ENCODE results near the gene TTC23.
"Not testable (repeated sequence)": the region's sequence is repeated elsewhere in the genome, so short reads cannot be mapped to it uniquely, and the experiment has no call there.

The TTC23 gene

GRCh38 chr15:99117111-99117510, 132.3 kb downstream of the TTC23 start:
- peaks cover 3 to 8% of the 10 kb centered on the region in 2 donors for H3K36me3 ChIP-seq (ENCODE audit: control insufficient read depth in 1 of 2, insufficient read depth in 2 of 2, low read length in 2 of 2)
- no peak overlapping the region for H3K4me3 ChIP-seq (ENCODE audit: low read depth in 1 of 2, low read length in 2 of 2)
- H3K4me1 ChIP-seq (ENCODE audit: control insufficient read depth in 1 of 2, insufficient read depth in 2 of 2, low read length in 2 of 2) = peaks cover 0 to 74% of the 10 kb centered on the region in 2 donors
- peak overlapping the region; percentile 36 for H3K27ac ChIP-seq (ENCODE audit: low read length)
- H3K9me3 ChIP-seq (ENCODE audit: control insufficient read depth in 1 of 2, low read length in 2 of 2) = no peaks in the 10 kb centered on the region
- H3K27me3 ChIP-seq (ENCODE audit: low read depth, low read length) = no peaks in the 10 kb centered on the region

DNA sequence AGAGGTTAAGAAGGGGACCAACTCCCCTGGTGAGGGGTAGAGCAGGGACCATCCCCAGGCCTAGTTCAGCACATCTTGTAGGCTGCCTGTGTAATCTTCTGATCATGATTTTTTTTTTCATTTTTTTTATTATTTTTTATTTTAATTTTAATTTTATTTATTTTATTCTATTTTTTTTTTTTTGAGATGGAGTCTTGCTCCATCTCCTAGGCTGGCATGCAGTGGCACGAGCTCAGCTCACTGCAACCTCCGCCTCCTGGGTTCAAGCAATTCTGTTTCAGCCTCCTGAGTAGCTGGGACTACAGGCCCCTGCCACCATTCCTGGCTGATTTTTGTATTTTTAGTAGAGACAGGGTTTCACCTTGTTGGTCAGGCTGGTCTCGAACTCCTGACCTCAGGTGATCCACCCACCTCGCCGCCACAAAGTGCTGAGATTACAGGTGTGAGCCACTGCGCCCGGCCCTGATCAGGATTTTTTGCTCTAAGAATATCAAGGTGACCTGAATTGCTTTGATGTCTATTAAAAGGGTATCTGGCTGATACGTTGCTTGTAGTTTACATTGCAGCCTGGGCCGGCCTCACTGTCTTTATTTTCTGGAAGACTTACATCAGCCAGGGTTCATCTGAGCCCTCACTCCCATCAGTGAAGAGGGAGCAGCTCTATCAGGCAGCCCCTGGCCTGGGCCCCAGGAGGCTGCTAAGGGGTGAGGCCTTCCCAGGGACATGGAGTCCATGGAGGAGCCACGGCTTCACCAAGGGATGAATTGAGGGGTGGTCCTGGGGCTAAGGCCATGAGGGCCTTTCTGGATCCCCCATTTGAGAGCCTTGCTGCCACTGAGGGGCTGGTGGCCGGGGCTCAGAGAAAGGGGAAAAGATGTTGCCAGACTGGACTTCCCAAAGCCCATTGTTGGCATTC, 133.8 kb downstream of the TTC23 start:
- Histone ChIP-seq H3K4me1 (ENCODE audit: control insufficient read depth in 1 of 2, insufficient read depth in 2 of 2, low read length in 2 of 2) (peaks cover 0 to 72% of the 10 kb centered on the region in 2 donors), H3K9me3 (ENCODE audit: control insufficient read depth in 1 of 2, low read length in 2 of 2) (no peaks in the 10 kb centered on the region), H3K36me3 (ENCODE audit: control insufficient read depth in 1 of 2, insufficient read depth in 2 of 2, low read length in 2 of 2) (peaks cover 3 to 8% of the 10 kb centered on the region in 2 donors), H3K27me3 (ENCODE audit: low read depth, low read length) (no peaks in the 10 kb centered on the region), H3K4me3 (ENCODE audit: low read depth in 1 of 2, low read length in 2 of 2) (peak overlapping the region in 1 of 2 donors; percentile 0), H3K27ac (ENCODE audit: low read length) (peak overlapping the region; percentile 43)

DNA sequence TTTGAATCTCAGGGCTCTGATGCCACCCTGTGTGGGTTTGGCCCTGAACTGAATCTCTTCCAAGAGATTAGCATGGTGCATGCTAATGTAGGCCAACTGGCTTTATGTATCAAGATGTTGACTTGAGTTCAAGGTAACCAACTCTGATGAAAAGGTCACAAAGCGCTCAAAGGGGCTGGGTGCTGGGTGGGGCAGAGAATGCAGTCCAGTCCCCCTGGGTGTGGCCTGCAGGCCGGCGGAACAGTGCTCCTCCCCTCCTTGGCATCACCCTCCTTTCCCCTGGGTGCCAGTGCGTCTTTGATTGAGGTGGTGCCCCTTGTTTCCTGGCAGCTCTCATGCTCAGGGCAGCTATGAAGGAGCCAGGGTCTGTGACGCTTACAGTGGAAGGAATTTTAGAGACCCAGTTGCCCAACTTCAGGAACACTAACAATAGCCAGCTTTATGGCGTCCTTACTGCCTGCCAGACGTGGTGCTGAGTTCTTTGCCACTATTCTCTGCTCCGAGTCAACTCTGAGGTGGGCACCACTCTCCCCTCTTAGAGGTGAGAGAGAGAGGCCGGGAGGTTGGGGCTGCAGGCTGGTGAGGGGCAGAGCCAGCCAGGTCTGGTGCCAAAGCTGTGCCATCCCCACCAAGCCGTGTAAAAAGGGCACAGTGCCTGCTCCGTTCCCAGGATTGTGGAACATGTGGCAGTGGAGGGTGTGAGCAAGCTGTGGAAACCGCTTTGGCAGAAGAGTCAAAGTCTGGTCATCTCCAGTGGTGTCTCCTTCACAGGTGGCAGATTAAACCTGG, 134.7 kb downstream of the TTC23 start:
- Histone ChIP-seq H3K4me3 (ENCODE audit: low read depth in 1 of 2, low read length in 2 of 2) (no peak overlapping the region), H3K27ac (ENCODE audit: low read length) (peak overlapping the region; percentile 40), H3K36me3 (ENCODE audit: control insufficient read depth in 1 of 2, insufficient read depth in 2 of 2, low read length in 2 of 2) (peaks cover 3 to 8% of the 10 kb centered on the region in 2 donors), H3K27me3 (ENCODE audit: low read depth, low read length) (no peaks in the 10 kb centered on the region), H3K9me3 (ENCODE audit: control insufficient read depth in 1 of 2, low read length in 2 of 2) (no peaks in the 10 kb centered on the region), H3K4me1 (ENCODE audit: control insufficient read depth in 1 of 2, insufficient read depth in 2 of 2, low read length in 2 of 2) (peaks cover 0 to 70% of the 10 kb centered on the region in 2 donors)

- Histone ChIP-seq H3K9me3 (ENCODE audit: control insufficient read depth in 1 of 2, low read length in 2 of 2) (no peaks in the 10 kb centered on the region), H3K4me1 (ENCODE audit: control insufficient read depth in 1 of 2, insufficient read depth in 2 of 2, low read length in 2 of 2) (peaks cover 0 to 60% of the 10 kb centered on the region in 2 donors), H3K27ac (ENCODE audit: low read length) (peak overlapping the region; percentile 43), H3K4me3 (ENCODE audit: low read depth in 1 of 2, low read length in 2 of 2) (peak overlapping the region in 1 of 2 donors; percentile 12), H3K27me3 (ENCODE audit: low read depth, low read length) (no peaks in the 10 kb centered on the region), H3K36me3 (ENCODE audit: control insufficient read depth in 1 of 2, insufficient read depth in 2 of 2, low read length in 2 of 2) (peaks cover 1 to 3% of the 10 kb centered on the region in 2 donors)
Observed at GRCh38 chr15:99113547-99114271, 135.7 kb downstream of the TTC23 start.

- Histone ChIP-seq H3K4me3 (ENCODE audit: low read depth in 1 of 2, low read length in 2 of 2) (peak overlapping the region in 1 of 2 donors; percentile 88), H3K4me1 (ENCODE audit: control insufficient read depth in 1 of 2, insufficient read depth in 2 of 2, low read length in 2 of 2) (peaks cover 1 to 48% of the 10 kb centered on the region in 2 donors), H3K27ac (ENCODE audit: low read length) (peak overlapping the region; percentile 39)
- H3K36me3 ChIP-seq (ENCODE audit: control insufficient read depth in 1 of 2, insufficient read depth in 2 of 2, low read length in 2 of 2); H3K27me3 ChIP-seq (ENCODE audit: low read depth, low read length); H3K9me3 ChIP-seq (ENCODE audit: control insufficient read depth in 1 of 2, low read length in 2 of 2): not testable (repeated sequence)
Observed at GRCh38 chr15:99111641-99112040, 137.7 kb downstream of the TTC23 start.

DNA sequence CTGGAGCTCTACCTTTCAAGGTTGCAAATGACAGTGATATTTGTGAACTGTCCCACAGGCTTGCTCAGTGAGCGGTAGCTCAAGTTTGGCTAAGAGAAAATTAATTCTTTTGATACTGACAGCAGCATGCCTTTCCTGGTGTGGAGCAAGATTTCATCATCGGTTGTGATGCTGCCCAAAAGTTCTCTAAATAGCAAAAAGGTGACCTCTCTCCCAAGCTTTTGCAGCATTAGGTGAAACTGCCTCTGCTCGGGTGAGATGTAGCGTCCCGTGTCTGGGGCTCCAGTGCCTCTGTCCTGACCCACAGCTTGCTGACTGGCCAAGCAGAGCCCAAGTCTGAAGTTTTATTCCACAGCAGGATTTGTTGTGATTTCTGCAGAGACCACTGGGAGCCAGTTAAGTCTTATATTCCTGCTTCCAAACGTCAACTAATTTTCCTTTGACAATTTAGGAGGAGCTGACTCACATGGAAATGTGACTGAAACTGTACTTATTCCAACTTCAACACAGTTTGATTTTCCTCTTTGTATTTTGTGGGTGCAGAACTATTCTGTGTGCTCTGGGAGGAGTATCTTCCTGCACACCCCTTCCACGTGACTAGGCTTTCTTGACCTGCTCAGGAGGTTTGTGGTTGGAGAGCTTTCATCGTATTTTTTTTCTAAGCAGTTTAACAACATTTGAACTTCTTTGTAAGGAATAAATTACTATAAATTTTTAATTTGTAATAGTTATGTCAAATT, 138.6 kb downstream of the TTC23 start:
- H3K4me3 ChIP-seq (ENCODE audit: low read depth in 1 of 2, low read length in 2 of 2) = peak overlapping the region; percentile 64 to 88
- peaks cover 0 to 10% of the 10 kb centered on the region in 2 donors for H3K36me3 ChIP-seq (ENCODE audit: control insufficient read depth in 1 of 2, insufficient read depth in 2 of 2, low read length in 2 of 2)
- peaks cover 12% of the 10 kb centered on the region for H3K27me3 ChIP-seq (ENCODE audit: low read depth, low read length)
- no peaks in the 10 kb centered on the region for H3K9me3 ChIP-seq (ENCODE audit: control insufficient read depth in 1 of 2, low read length in 2 of 2)
- H3K4me1 ChIP-seq (ENCODE audit: control insufficient read depth in 1 of 2, insufficient read depth in 2 of 2, low read length in 2 of 2) = peaks cover 3 to 44% of the 10 kb centered on the region in 2 donors
- H3K27ac ChIP-seq (ENCODE audit: low read length) = peak overlapping the region; percentile 39

GRCh38 chr15:99110093-99110492, 139.3 kb downstream of the TTC23 start:
- Histone ChIP-seq H3K9me3 (ENCODE audit: control insufficient read depth in 1 of 2, low read length in 2 of 2) (no peaks in the 10 kb centered on the region), H3K27me3 (ENCODE audit: low read depth, low read length) (peaks cover 12% of the 10 kb centered on the region), H3K4me3 (ENCODE audit: low read depth in 1 of 2, low read length in 2 of 2) (peak overlapping the region; percentile 64 to 88), H3K27ac (ENCODE audit: low read length) (peak overlapping the region; percentile 21), H3K36me3 (ENCODE audit: control insufficient read depth in 1 of 2, insufficient read depth in 2 of 2, low read length in 2 of 2) (peaks cover 0 to 10% of the 10 kb centered on the region in 2 donors), H3K4me1 (ENCODE audit: control insufficient read depth in 1 of 2, insufficient read depth in 2 of 2, low read length in 2 of 2) (peaks cover 3 to 41% of the 10 kb centered on the region in 2 donors)

GRCh38 chr15:99109555-99110021, 139.8 kb downstream of the TTC23 start:
- Histone ChIP-seq H3K4me1 (ENCODE audit: control insufficient read depth in 1 of 2, insufficient read depth in 2 of 2, low read length in 2 of 2) (peaks cover 3 to 40% of the 10 kb centered on the region in 2 donors), H3K4me3 (ENCODE audit: low read depth in 1 of 2, low read length in 2 of 2) (peak overlapping the region; percentile 64 to 88), H3K27me3 (ENCODE audit: low read depth, low read length) (peaks cover 12% of the 10 kb centered on the region), H3K9me3 (ENCODE audit: control insufficient read depth in 1 of 2, low read length in 2 of 2) (no peaks in the 10 kb centered on the region), H3K27ac (ENCODE audit: low read length) (peak overlapping the region; percentile 21), H3K36me3 (ENCODE audit: control insufficient read depth in 1 of 2, insufficient read depth in 2 of 2, low read length in 2 of 2) (peaks cover 0 to 10% of the 10 kb centered on the region in 2 donors)

GRCh38 chr15:99108993-99109392, 140.4 kb downstream of the TTC23 start:
- Histone ChIP-seq H3K4me3 (ENCODE audit: low read depth in 1 of 2, low read length in 2 of 2) (peak overlapping the region; percentile 64 to 88), H3K4me1 (ENCODE audit: control insufficient read depth in 1 of 2, insufficient read depth in 2 of 2, low read length in 2 of 2) (peaks cover 3 to 35% of the 10 kb centered on the region in 2 donors), H3K27ac (ENCODE audit: low read length) (peak overlapping the region; percentile 21), H3K27me3 (ENCODE audit: low read depth, low read length) (peaks cover 12% of the 10 kb centered on the region), H3K9me3 (ENCODE audit: control insufficient read depth in 1 of 2, low read length in 2 of 2) (no peaks in the 10 kb centered on the region), H3K36me3 (ENCODE audit: control insufficient read depth in 1 of 2, insufficient read depth in 2 of 2, low read length in 2 of 2) (peaks cover 0 to 10% of the 10 kb centered on the region in 2 donors)
